HCT116 (cell line): ENCODE results near the gene DCUN1D5. TPM values are rescaled to one million over a fixed set of nuclear protein-coding genes. Genes with fewer than 3 reads are reported as not detected.

ENCODE experiments used
- ATAC-seq: fragments of 200-7000 bp; cut with Tn5 transposase; 2 replicates; pipeline ENCODE4 v1.9.1; 2020; ENCODE audit warnings: mild to moderate bottlenecking, moderate library complexity
- BruUV-seq: library from RNA; stranded (reverse); fragments of 400-500 nt; replicated peaks from 2 replicates; lab custom pipeline; 2021; lab: Mats Ljungman, UMichigan
- CTCF ChIA-PET: fragments of 300-600 bp; sonication (Branson Sonifier 250); formaldehyde crosslinking; loops from one replicate; lab custom pipeline; 2021; ENCODE audit warnings: antibody characterized with exemption; lab: Charles Lee
- POLR2A ChIA-PET: fragments of 300-600, 350-600 bp; sonication (Branson Sonifier 250); formaldehyde crosslinking; loops from one replicate; lab custom pipeline; 2021; ENCODE audit warnings: antibody characterized with exemption; lab: Charles Lee
- RAD21 ChIA-PET, 2 experiments: fragments of 300-600 bp; sonication (Branson Sonifier 250); formaldehyde crosslinking; loops; one replicate each; lab custom pipeline; 2023; ENCODE audit warnings: low total read pairs in 2 of 2; ENCODE audit not compliant: uncharacterized antibody in 2 of 2, unreplicated experiment in 2 of 2, low non-redundant PET in 1 of 2; lab: Charles Lee
- DNase-seq: peaks from one replicate; pipeline ENCODE4 v3.0.0-alpha.2; 2010; ENCODE audit warnings: low read depth, low spot score
- H2AFZ ChIP-seq: fragments of 200-600 bp; shearing (Covaris generic), sonication (generic); 2 replicates; pipeline ENCODE4 v1.6.1; 2017; ENCODE audit warnings: low read depth, mixed run types, mixed read lengths, antibody characterized with exemption, low read length; ENCODE audit not compliant: poor library complexity, severe bottlenecking
- H3K27ac ChIP-seq: 2 replicates; pipeline ENCODE4 v1.5.1; 2012; ENCODE audit warnings: low read depth, low read length
- H3K27me3 ChIP-seq: fragments of 200-600 bp; sonication (generic); 2 replicates; pipeline ENCODE4 v1.6.1; 2016; ENCODE audit warnings: mixed run types, low read length, mixed read lengths; ENCODE audit not compliant: insufficient read depth
- H3K36me3 ChIP-seq, 2 experiments: fragments of 200-500 bp in 1 of 2; fragments of 200-600 bp in 1 of 2; sonication (Bioruptor generic) in 1 of 2; sonication (generic) in 1 of 2; 2 replicates each; pipeline versions ENCODE4 v1.5.1 to v1.6.1; 2014 to 2016; ENCODE audit warnings: low read length in 2 of 2, inconsistent platforms in 1 of 2, mixed read lengths in 1 of 2, mixed run types in 1 of 2; ENCODE audit not compliant: insufficient read depth in 2 of 2, control insufficient read depth in 1 of 2
- H3K4me1 ChIP-seq, 2 experiments: fragments of 200-600 bp in 1 of 2; sonication (generic) in 1 of 2; 2 replicates each; pipeline versions ENCODE4 v1.5.1 to v1.6.1; 2012 to 2017; ENCODE audit warnings: low read length in 2 of 2, inconsistent platforms in 1 of 2, mild to moderate bottlenecking in 1 of 2, mixed read lengths in 1 of 2, mixed run types in 1 of 2, moderate library complexity in 1 of 2; ENCODE audit not compliant: insufficient read depth in 2 of 2, control insufficient read depth in 1 of 2
- H3K4me2 ChIP-seq: fragments of 200-600 bp; sonication (generic); 2 replicates; pipeline ENCODE4 v1.6.1; 2017; ENCODE audit warnings: mixed run types, low read length, mixed read lengths
- H3K4me3 ChIP-seq, 2 experiments: fragments of 200-600 bp in 1 of 2; sonication (generic) in 1 of 2; replicated peaks in 1 of 2; 2 replicates each; pipeline ENCODE4 v1.5.1; 2011 to 2016; ENCODE audit warnings: low read length in 2 of 2, control low read depth in 1 of 2, low read depth in 1 of 2, mild to moderate bottlenecking in 1 of 2, mixed read lengths in 1 of 2, mixed run types in 1 of 2
- H3K79me2 ChIP-seq: fragments of 200-600 bp; sonication (generic); 2 replicates; pipeline ENCODE4 v1.6.1; 2017; ENCODE audit warnings: mild to moderate bottlenecking, mixed run types, low read length, moderate library complexity, mixed read lengths; ENCODE audit not compliant: insufficient read depth
- H3K9ac ChIP-seq: fragments of 200-600 bp; sonication (generic); 2 replicates; pipeline ENCODE4 v1.6.1; 2016; ENCODE audit warnings: low read length, mixed read lengths
- H3K9me2 ChIP-seq: fragments of 200-600 bp; sonication (generic), shearing (Covaris generic); 2 replicates; pipeline ENCODE4 v1.6.1; 2017; ENCODE audit warnings: mixed run types, mild to moderate bottlenecking, moderate library complexity; ENCODE audit not compliant: insufficient read depth
- H3K9me3 ChIP-seq, 2 experiments: fragments of 200-500 bp in 1 of 2; fragments of 200-600 bp in 1 of 2; sonication (Bioruptor generic) in 1 of 2; sonication (generic) in 1 of 2; 2 replicates each; pipeline ENCODE4 v1.6.1; 2014 to 2017; ENCODE audit warnings: low read length in 2 of 2, mixed read lengths in 2 of 2, inconsistent platforms in 1 of 2, low read depth in 1 of 2, mild to moderate bottlenecking in 1 of 2, mixed run types in 1 of 2, moderate library complexity in 1 of 2; ENCODE audit not compliant: control insufficient read depth in 1 of 2, insufficient read depth in 1 of 2
- H4K20me1 ChIP-seq: fragments of 200-600 bp; sonication (generic), shearing (Covaris generic); 2 replicates; pipeline ENCODE4 v1.6.1; 2017; ENCODE audit warnings: mixed run types, mild to moderate bottlenecking, moderate library complexity; ENCODE audit not compliant: insufficient read depth
- ATF3 ChIP-seq: IDR thresholded peaks from 2 replicates; pipeline ENCODE4 v1.6.1; 2012
- CEBPB ChIP-seq: IDR thresholded peaks from 2 replicates; pipeline ENCODE4 v1.6.1; 2012; ENCODE audit warnings: low read depth
- CTCF ChIP-seq, 3 experiments: fragments of 200-600 bp in 1 of 3; sonication (generic) in 1 of 3; IDR thresholded peaks in 2 of 3; conservative IDR thresholded peaks in 1 of 3; 2 replicates each; pipeline ENCODE4 v1.5.1; 2012 to 2017; ENCODE audit warnings: low read depth in 2 of 3, low read length in 2 of 3, antibody characterized with exemption in 1 of 3, borderline replicate concordance in 1 of 3, control low read depth in 1 of 3, mild to moderate bottlenecking in 1 of 3, mixed read lengths in 1 of 3, mixed run types in 1 of 3, moderate library complexity in 1 of 3; ENCODE audit not compliant: insufficient read depth in 1 of 3
- EGR1 ChIP-seq: IDR thresholded peaks from 2 replicates; pipeline ENCODE4 v1.6.1; 2012; ENCODE audit warnings: low read depth
- ELF1 ChIP-seq: IDR thresholded peaks from 2 replicates; pipeline ENCODE4 v1.6.1; 2012; ENCODE audit warnings: low read depth, borderline replicate concordance
- EZH2 ChIP-seq: fragments of 200-600 bp; sonication (generic); IDR thresholded peaks from 2 replicates; pipeline ENCODE4 v1.6.1; 2017; ENCODE audit warnings: antibody characterized with exemption, mixed run types
- EZH2phosphoT487 ChIP-seq: fragments of 200-600 bp; IDR thresholded peaks from 2 replicates; pipeline ENCODE4 v1.6.1; 2018; ENCODE audit warnings: antibody characterized with exemption, borderline replicate concordance
- FOSL1 ChIP-seq: IDR thresholded peaks from 2 replicates; pipeline ENCODE4 v1.6.1; 2012; ENCODE audit warnings: low read depth
- JUND ChIP-seq: IDR thresholded peaks from 2 replicates; pipeline ENCODE4 v1.6.1; 2012
- POLR2AphosphoS5 ChIP-seq: IDR thresholded peaks from 2 replicates; pipeline ENCODE4 v1.6.1; 2011; ENCODE audit warnings: mild to moderate bottlenecking, low read depth, low read length, moderate library complexity
- RAD21 ChIP-seq: IDR thresholded peaks from 2 replicates; pipeline ENCODE4 v1.6.1; 2012; ENCODE audit warnings: low read depth, mild to moderate bottlenecking
- SIN3A ChIP-seq: IDR thresholded peaks from 2 replicates; pipeline ENCODE4 v1.6.1; 2012; ENCODE audit warnings: low read depth
- SP1 ChIP-seq: IDR thresholded peaks from 2 replicates; pipeline ENCODE4 v1.6.1; 2012; ENCODE audit warnings: low read depth
- TCF7L2 ChIP-seq: IDR thresholded peaks from 2 replicates; pipeline ENCODE4 v1.7.0; 2011; ENCODE audit warnings: borderline replicate concordance, inconsistent platforms; ENCODE audit not compliant: insufficient read depth, insufficient read length; ENCODE audit errors: extremely low read depth
- ZBTB33 ChIP-seq: IDR thresholded peaks from 2 replicates; pipeline ENCODE4 v1.6.1; 2011; ENCODE audit warnings: mild to moderate bottlenecking, low read length, moderate library complexity; ENCODE audit not compliant: insufficient replicate concordance; ENCODE audit errors: extremely low read depth
- ZFX ChIP-seq: fragments of 450-650 bp; IDR thresholded peaks from 2 replicates; pipeline ENCODE4 v1.6.1; 2017
- intact Hi-C: fragments of 100-400 bp; cut with micrococcal nuclease; formaldehyde crosslinking; loops from 2 replicates; pipeline ENCODE4 v1.10.0; 2022
- total RNA-seq: library from RNA; stranded (reverse); gene quantifications from one replicate; pipeline ENCODE4 v1.2.1, GENCODE V29; 2021; ENCODE audit not compliant: unreplicated experiment

Gene DCUN1D5
- total RNA-seq, 1 experiment from 2014 or later = 60.1 TPM

GRCh38 chr11:103071008-103071407 lies 21.0 kb downstream of the DCUN1D5 start:
- Histone ChIP-seq H3K9ac (no peak overlapping the region), H3K27me3 (no peaks in the 10 kb centered on the region), H3K27ac (no peak overlapping the region), H2AFZ (no peak overlapping the region), H4K20me1 (peaks cover 24% of the 10 kb centered on the region), H3K79me2 (peaks cover 97% of the 10 kb centered on the region), H3K4me2 (no peak overlapping the region), H3K9me2 (no peaks in the 10 kb centered on the region), H3K4me1 (no peaks in the 10 kb centered on the region), H3K9me3 (no peaks in the 10 kb centered on the region), H3K4me3 (no peak overlapping the region)
- intact Hi-C loops = no loop called here
- ATAC-seq = no peak
- POLR2A ChIA-PET = no interaction called here
- BruUV-seq = no TSS peak
- RAD21 ChIA-PET = no interaction called here
- CTCF ChIA-PET = no interaction called here
- TF ChIP-seq SP1 (no peak), JUND (no peak), EGR1 (no peak), ATF3 (no peak), CEBPB (no peak), EZH2 (no peak), TCF7L2 (no peak), ZBTB33 (no peak)
- TF ChIP-seq, all 23 proteins: peak for 0
- peaks cover 6 to 13% of the 10 kb centered on the region in 2 experiments; a peak in 1 of 4 replicates for H3K36me3 ChIP-seq
- DNase-seq = no peak

GRCh38 chr11:103070142-103070541 lies 21.8 kb downstream of the DCUN1D5 start:
- TF ChIP-seq ATF3 (no peak), SIN3A (no peak), SP1 (no peak), POLR2AphosphoS5 (no peak), ZFX (no peak), JUND (no peak), ELF1 (no peak), RAD21 (no peak), EZH2phosphoT487 (no peak), CTCF (IDR thresholded peaks at IDR 0.05 in 2 of 3, conservative IDR thresholded peaks at IDR 0.05 in 1 of 3; ENCODE audit: borderline replicate concordance in 1 of 3, insufficient read depth in 1 of 3, low read depth in 2 of 3, low read length in 2 of 3) (no peak), FOSL1 (no peak)
- peaks cover 12 to 18% of the 10 kb centered on the region in 2 experiments; a peak in 3 of 4 replicates for H3K36me3 ChIP-seq
- H4K20me1 ChIP-seq = peaks cover 24% of the 10 kb centered on the region
- H3K9me2 ChIP-seq = no peaks in the 10 kb centered on the region
- H3K4me3 ChIP-seq = no peak overlapping the region
- no peak overlapping the region for H3K4me2 ChIP-seq
- H3K9me3 ChIP-seq = no peaks in the 10 kb centered on the region
- no peak overlapping the region for H3K9ac ChIP-seq
- BruUV-seq = no TSS peak
- DNase-seq (no peak), ATAC-seq (no peak)
- ChIA-PET RAD21 (no interaction called here), CTCF (no interaction called here), POLR2A (no interaction called here)
- H3K27ac ChIP-seq = no peak overlapping the region
- H3K79me2 ChIP-seq = peaks cover 96% of the 10 kb centered on the region
- H3K27me3 ChIP-seq = no peaks in the 10 kb centered on the region
- no peaks in the 10 kb centered on the region for H3K4me1 ChIP-seq
- no peak overlapping the region for H2AFZ ChIP-seq
- intact Hi-C loops = no loop called here
